SU-DHL-6 (cell line): ENCODE measurements around the gene TMIGD1.

Experiments
- EZH2phosphoT487 ChIP-seq: fragments of 200-600 bp; sonication (generic), shearing (Covaris generic); conservative IDR thresholded peaks from 2 replicates; pipeline ENCODE4 v1.6.1; 2018; ENCODE audit warnings: mild to moderate bottlenecking, antibody characterized with exemption, low read length, moderate library complexity, mixed read lengths
- TF ChIP-seq, protein P1 (sequence below): fragments of 200-600 bp; sonication (generic); IDR thresholded peaks from one replicate; pipeline ENCODE4 v1.5.1; 2017; ENCODE audit warnings: antibody characterized with exemption, mild to moderate bottlenecking, low read length, moderate library complexity; ENCODE audit not compliant: insufficient read depth, poor library complexity, severe bottlenecking

DNA sequence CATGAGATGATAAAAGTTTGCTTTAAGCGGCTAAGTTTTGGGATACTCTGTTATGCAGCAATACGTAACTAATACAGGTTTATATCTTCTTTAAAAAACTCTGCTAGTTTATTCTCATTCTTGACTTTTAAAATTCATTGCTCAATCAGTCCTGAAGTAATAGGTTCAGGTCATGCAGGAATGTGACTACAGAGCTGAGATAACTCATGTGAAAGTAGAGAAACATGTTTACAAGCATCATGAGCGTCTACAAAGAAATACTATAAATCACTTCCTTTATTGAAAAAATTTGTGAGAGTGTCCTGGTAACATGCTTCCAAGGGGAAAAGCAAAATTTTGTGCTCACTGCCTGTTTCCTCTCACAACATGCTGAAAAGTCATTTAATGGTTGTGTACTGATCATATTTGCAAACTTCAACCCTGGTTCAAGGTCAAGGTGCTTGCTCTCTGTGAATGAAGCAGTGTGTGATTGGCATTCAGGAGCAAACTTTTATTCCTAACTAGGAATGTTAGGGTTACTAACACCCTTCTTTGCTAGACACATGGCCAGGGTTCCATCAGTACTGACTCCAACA, 12.5 kb upstream of the TMIGD1 start:
- TF ChIP-seq, protein P1, sequence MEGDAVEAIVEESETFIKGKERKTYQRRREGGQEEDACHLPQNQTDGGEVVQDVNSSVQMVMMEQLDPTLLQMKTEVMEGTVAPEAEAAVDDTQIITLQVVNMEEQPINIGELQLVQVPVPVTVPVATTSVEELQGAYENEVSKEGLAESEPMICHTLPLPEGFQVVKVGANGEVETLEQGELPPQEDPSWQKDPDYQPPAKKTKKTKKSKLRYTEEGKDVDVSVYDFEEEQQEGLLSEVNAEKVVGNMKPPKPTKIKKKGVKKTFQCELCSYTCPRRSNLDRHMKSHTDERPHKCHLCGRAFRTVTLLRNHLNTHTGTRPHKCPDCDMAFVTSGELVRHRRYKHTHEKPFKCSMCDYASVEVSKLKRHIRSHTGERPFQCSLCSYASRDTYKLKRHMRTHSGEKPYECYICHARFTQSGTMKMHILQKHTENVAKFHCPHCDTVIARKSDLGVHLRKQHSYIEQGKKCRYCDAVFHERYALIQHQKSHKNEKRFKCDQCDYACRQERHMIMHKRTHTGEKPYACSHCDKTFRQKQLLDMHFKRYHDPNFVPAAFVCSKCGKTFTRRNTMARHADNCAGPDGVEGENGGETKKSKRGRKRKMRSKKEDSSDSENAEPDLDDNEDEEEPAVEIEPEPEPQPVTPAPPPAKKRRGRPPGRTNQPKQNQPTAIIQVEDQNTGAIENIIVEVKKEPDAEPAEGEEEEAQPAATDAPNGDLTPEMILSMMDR, result no peak
- no peak for TF ChIP-seq EZH2phosphoT487
